Ovary (tissue), 9 donors: ENCODE measurements around the gene VTN. TPM values are rescaled to one million over a fixed set of nuclear protein-coding genes. Genes with fewer than 3 reads are reported as not detected.

ENCODE experiments used
- DNase-seq, 5 donors: peaks; one replicate each; pipeline ENCODE4 v3.0.0-alpha.2; 2019 to 2020
- H3K27ac ChIP-seq, 2 donors: fragments of 200-600 bp; one replicate each; pipeline versions ENCODE4 v1.5.1 to v1.8.0; 2019 to 2022
- H3K27me3 ChIP-seq: fragments of 200-600 bp; one replicate; pipeline ENCODE4 v1.8.0; 2022
- H3K36me3 ChIP-seq: fragments of 200-600 bp; sonication (generic); one replicate; pipeline ENCODE4 v1.5.1; 2019
- H3K4me1 ChIP-seq: one replicate; pipeline ENCODE4 v1.8.1; 2013; ENCODE audit warnings: mild to moderate bottlenecking, moderate library complexity; ENCODE audit not compliant: insufficient read depth
- H3K4me3 ChIP-seq: fragments of 200-600 bp; sonication (generic); one replicate; pipeline ENCODE4 v1.5.1; 2017
- H3K9me3 ChIP-seq, 2 donors: fragments of 200-600 bp in 1 of 2; sonication (generic) in 1 of 2; one replicate each; pipeline versions ENCODE4 v1.5.1 to v1.8.1; 2013 to 2019; ENCODE audit warnings: mild to moderate bottlenecking in 1 of 2, moderate library complexity in 1 of 2
- EP300 ChIP-seq: sonication (generic); formaldehyde crosslinking; IDR thresholded peaks from one replicate; pipeline ENCODE4 v1.6.1; 2017; ENCODE audit warnings: antibody characterized with exemption
- POLR2A ChIP-seq: fragments of 450-650 bp; IDR thresholded peaks from one replicate; pipeline ENCODE4 v1.6.1; 2017; ENCODE audit warnings: antibody characterized with exemption, mild to moderate bottlenecking, moderate library complexity
- WGBS, 3 donors: extraction: QIAGEN DNeasy Blood & Tissue Kit in 1 of 3; methylation state at CpG; one replicate each; pipeline versions ENCODE4 v1.1.5 to v1.1.7; 2013 to 2017; 5-methylcytosine and 5-hydroxymethylcytosine counted together
- intact Hi-C, 4 donors: fragments of 100-400 bp; cut with DNase I; formaldehyde crosslinking; loops; one replicate each; pipeline versions ENCODE4 v1.11.0 to v1.15.1; 2022 to 2023
- polyA plus RNA-seq, 2 donors: library from polyadenylated mRNA; stranded (reverse); fragments of 200-250 nt in 1 of 2; fragments of 350-450 nt in 1 of 2; fragmentation: Illumina TruSeq in 1 of 2; extraction: RNeasy Lipid Tissue Mini Kit (QIAGEN cat#74804) in 1 of 2; gene quantifications; one replicate each; pipeline ENCODE4 v1.2.3, GENCODE V29; 2013 to 2014
- total RNA-seq, 7 donors: library from RNA; depleted of rRNA in 2 of 7; stranded (reverse); fragments of >200 nt in 2 of 7; fragmentation: NEBNext Ultra II Directional in 3 of 7; extraction: Animal tissue kit (Norgen Biotek cat#: 25700) in 3 of 7; gene quantifications; one replicate each; pipeline versions ENCODE4 v1.1.0 to v1.2.4, GENCODE V29; 2016 to 2023
- TF ChIP-seq, protein P1 (sequence below), 3 donors: fragments of 450-650 bp in 2 of 3; fragments of 200-600 bp in 1 of 3; IDR thresholded peaks; one replicate each; pipeline versions ENCODE4 v1.5.1 to v1.8.0; 2016 to 2022; ENCODE audit warnings: antibody characterized with exemption in 3 of 3, mild to moderate bottlenecking in 1 of 3
- donor health status: DM: no; HTN: no; CAD: no; lungs with moderate emphysema.
- donor health status: DM: no; HTN: no; CAD: no.
- donor health status: Bipolar disorder and iron deficiency.
- donor health status: DM: yes; HTN: yes; CAD: no.
- donor health status: DM: no; HTN: no; CAD: no.
- donor health status: DM: yes; HTN: yes; CAD: no.

VTN gene
- total and polyA plus RNA-seq, 9 donors = 0.25 to 20.5 (median 4.1) TPM; not detected in 1

DNA sequence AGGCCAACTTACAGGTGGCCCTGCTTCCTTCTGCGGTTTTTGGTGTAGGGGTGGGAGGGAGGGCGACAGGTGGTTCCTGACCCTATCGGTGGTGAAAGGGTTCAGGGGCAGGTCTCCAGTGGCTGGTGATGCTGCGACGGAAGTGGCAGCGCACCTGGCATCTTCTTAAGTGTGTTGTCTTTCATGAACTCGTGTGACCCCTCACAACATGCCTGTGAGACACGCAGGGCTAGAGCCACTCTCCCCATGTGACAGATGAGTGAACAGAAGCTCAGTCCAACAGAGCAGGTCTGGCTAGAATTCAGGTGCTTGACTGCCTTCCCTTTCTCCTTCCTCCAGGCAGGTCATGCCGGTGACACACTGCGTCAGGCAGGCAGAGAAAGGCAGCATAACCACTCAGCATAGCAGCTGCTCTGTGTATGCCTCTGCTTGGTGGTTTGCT is 26.6 kb downstream of the VTN start:
- DNase-seq = no peak
- Histone ChIP-seq H3K27me3 (no peaks in the 10 kb centered on the region), H3K4me1 (peaks cover 23% of the 10 kb centered on the region), H3K9me3 (no peaks in the 10 kb centered on the region), H3K36me3 (no peaks in the 10 kb centered on the region), H3K27ac (no peak overlapping the region), H3K4me3 (no peak overlapping the region)
- 67 to 81% (median 68%) methylated on average over 10 of the region's 10 CpGs for WGBS, 3 donors
- TF ChIP-seq POLR2A (no peak), EP300 (no peak)
- TF ChIP-seq, protein P1, sequence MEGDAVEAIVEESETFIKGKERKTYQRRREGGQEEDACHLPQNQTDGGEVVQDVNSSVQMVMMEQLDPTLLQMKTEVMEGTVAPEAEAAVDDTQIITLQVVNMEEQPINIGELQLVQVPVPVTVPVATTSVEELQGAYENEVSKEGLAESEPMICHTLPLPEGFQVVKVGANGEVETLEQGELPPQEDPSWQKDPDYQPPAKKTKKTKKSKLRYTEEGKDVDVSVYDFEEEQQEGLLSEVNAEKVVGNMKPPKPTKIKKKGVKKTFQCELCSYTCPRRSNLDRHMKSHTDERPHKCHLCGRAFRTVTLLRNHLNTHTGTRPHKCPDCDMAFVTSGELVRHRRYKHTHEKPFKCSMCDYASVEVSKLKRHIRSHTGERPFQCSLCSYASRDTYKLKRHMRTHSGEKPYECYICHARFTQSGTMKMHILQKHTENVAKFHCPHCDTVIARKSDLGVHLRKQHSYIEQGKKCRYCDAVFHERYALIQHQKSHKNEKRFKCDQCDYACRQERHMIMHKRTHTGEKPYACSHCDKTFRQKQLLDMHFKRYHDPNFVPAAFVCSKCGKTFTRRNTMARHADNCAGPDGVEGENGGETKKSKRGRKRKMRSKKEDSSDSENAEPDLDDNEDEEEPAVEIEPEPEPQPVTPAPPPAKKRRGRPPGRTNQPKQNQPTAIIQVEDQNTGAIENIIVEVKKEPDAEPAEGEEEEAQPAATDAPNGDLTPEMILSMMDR (IDR thresholded peaks at IDR 0.05) = no peak
- intact Hi-C loops = no loop called here

DNA sequence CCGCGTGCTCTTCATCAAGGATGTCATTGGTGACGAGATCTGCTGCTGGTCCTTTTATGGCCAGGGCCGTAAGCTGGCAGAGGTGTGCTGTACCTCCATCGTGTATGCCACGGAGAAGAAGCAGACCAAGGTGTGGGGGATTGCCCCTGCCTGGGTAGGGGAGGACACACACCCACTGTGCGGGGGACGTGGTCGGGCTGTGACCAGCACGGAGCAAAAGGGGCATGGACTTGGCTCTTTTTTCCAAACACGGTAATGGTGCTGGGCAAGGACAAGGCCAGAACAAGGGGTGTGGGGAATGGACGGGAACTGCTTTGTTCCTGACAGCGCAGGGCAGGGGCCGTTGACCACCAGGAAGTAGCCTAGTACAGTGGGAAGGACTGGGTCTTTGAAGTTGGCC is 27.8 kb downstream of the VTN start:
- Histone ChIP-seq H3K9me3 (no peaks in the 10 kb centered on the region), H3K36me3 (no peaks in the 10 kb centered on the region), H3K27me3 (no peaks in the 10 kb centered on the region), H3K4me1 (peaks cover 14% of the 10 kb centered on the region), H3K27ac (no peak overlapping the region), H3K4me3 (no peak overlapping the region)
- WGBS, 3 donors = 80 to 89% (median 85%) methylated on average over 14 of the region's 14 CpGs
- intact Hi-C loops = no loop called here
- DNase-seq = no peak
- TF ChIP-seq, protein P1 (IDR thresholded peaks at IDR 0.05) = no peak
- no peak for TF ChIP-seq EP300
- no peak for TF ChIP-seq POLR2A

DNA sequence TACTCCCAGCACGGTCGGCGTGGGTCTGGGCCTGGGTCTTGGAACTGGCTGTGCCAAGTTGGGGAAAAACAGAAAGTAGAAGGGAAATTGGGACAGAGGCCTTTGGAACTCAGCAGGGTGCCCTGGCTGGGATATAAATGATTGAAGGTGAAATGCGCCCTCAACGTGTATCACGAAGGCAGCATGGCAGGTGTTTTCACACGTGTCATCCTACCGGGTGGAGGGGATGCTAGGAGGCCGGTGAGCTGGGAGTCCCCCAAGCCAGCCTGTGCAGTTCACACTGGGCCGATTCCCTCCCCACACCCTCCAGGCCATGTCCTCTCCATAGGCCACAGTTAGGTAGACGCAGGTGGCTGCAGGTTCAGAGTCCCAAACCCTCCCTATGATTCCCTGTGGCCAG is 28.6 kb downstream of the VTN start:
- Histone ChIP-seq H3K4me1 (peaks cover 13% of the 10 kb centered on the region), H3K27me3 (no peaks in the 10 kb centered on the region), H3K27ac (no peak overlapping the region), H3K9me3 (no peaks in the 10 kb centered on the region), H3K36me3 (no peaks in the 10 kb centered on the region), H3K4me3 (no peak overlapping the region)
- no peak for DNase-seq
- intact Hi-C loops = no loop called here
- TF ChIP-seq, protein P1 (IDR thresholded peaks at IDR 0.05) = no peak
- TF ChIP-seq EP300 (no peak), POLR2A (no peak)
- WGBS, 3 donors = 91 to 94% (median 92%) methylated on average over 11 of the region's 11 CpGs

GRCh38 chr17:28340374-28340773 is 29.7 kb downstream of the VTN start:
- Histone ChIP-seq H3K4me1 (peaks cover 4% of the 10 kb centered on the region), H3K27ac (no peak overlapping the region), H3K9me3 (no peaks in the 10 kb centered on the region), H3K4me3 (no peak overlapping the region), H3K36me3 (no peaks in the 10 kb centered on the region), H3K27me3 (no peaks in the 10 kb centered on the region)
- intact Hi-C loops = no loop called here
- no peak for DNase-seq
- WGBS, 3 donors = 86 to 88% (median 86%) methylated on average over 6 of the region's 6 CpGs
- TF ChIP-seq, protein P1 (IDR thresholded peaks at IDR 0.05) = no peak
